Activated B cell treated with CpG ODN at 0.5 μM for 24 hours (primary cell): ENCODE measurements around the gene TNP2. TPM values are rescaled to one million over a fixed set of nuclear protein-coding genes. Genes with fewer than 3 reads are reported as not detected.

Source experiments
- ATAC-seq: fragments of 200-7000 bp; cut with Tn5 transposase; one replicate; pipeline ENCODE4 v1.10.0; 2021; ENCODE audit warnings: low read depth, mild to moderate bottlenecking, moderate library complexity
- CTCF ChIA-PET: fragments of 350-600 bp; sonication (Branson Sonifier 250); formaldehyde crosslinking; loops from one replicate; lab custom pipeline; 2021; ENCODE audit warnings: antibody characterized with exemption; lab: Charles Lee
- POLR2A ChIA-PET: fragments of 350-600 bp; sonication (Branson Sonifier 250); formaldehyde crosslinking; loops from one replicate; lab custom pipeline; 2021; ENCODE audit warnings: antibody characterized with exemption; lab: Charles Lee
- DNase-seq: peaks from one replicate; pipeline ENCODE4 v3.0.0; 2022
- H3K27ac Mint-ChIP-seq: one replicate; pipeline ENCODE4 v1.8.0; 2020; ENCODE audit warnings: mixed read lengths
- H3K27me3 Mint-ChIP-seq: one replicate; pipeline ENCODE4 v1.8.0; 2021; ENCODE audit warnings: mixed read lengths
- H3K36me3 Mint-ChIP-seq: one replicate; pipeline ENCODE4 v1.8.0; 2021; ENCODE audit warnings: low read depth, mixed read lengths
- H3K4me1 Mint-ChIP-seq: one replicate; pipeline ENCODE4 v1.8.0; 2021; ENCODE audit warnings: mixed read lengths
- H3K4me3 Mint-ChIP-seq: one replicate; pipeline ENCODE4 v1.8.0; 2020; ENCODE audit warnings: mild to moderate bottlenecking, mixed read lengths
- H3K9me3 Mint-ChIP-seq: one replicate; pipeline ENCODE4 v1.8.0; 2020; ENCODE audit warnings: mixed read lengths
- intact Hi-C: fragments of 100-400 bp; cut with micrococcal nuclease; formaldehyde crosslinking; loops from one replicate; pipeline ENCODE4 v1.15.1; 2024
- total RNA-seq: library from RNA; stranded (reverse); gene quantifications from 2 replicates; pipeline ENCODE4 v1.2.3, GENCODE V29; 2022
- TF ChIP-seq, protein P1 (sequence below): fragments of 200-600 bp; IDR thresholded peaks from one replicate; pipeline ENCODE4 v1.8.0; 2022; ENCODE audit warnings: antibody characterized with exemption, mild to moderate bottlenecking

TNP2 gene
- total RNA-seq, 1 donor from 2014 or later: not detected

- Mint-ChIP-seq H3K4me1 (peaks cover 43% of the 10 kb centered on the region), H3K9me3 (no peaks in the 10 kb centered on the region), H3K27ac (peak overlapping the region; percentile 10), H3K36me3 (peaks cover 3% of the 10 kb centered on the region), H3K4me3 (no peak overlapping the region), H3K27me3 (no peaks in the 10 kb centered on the region)
- TF ChIP-seq, protein P1, sequence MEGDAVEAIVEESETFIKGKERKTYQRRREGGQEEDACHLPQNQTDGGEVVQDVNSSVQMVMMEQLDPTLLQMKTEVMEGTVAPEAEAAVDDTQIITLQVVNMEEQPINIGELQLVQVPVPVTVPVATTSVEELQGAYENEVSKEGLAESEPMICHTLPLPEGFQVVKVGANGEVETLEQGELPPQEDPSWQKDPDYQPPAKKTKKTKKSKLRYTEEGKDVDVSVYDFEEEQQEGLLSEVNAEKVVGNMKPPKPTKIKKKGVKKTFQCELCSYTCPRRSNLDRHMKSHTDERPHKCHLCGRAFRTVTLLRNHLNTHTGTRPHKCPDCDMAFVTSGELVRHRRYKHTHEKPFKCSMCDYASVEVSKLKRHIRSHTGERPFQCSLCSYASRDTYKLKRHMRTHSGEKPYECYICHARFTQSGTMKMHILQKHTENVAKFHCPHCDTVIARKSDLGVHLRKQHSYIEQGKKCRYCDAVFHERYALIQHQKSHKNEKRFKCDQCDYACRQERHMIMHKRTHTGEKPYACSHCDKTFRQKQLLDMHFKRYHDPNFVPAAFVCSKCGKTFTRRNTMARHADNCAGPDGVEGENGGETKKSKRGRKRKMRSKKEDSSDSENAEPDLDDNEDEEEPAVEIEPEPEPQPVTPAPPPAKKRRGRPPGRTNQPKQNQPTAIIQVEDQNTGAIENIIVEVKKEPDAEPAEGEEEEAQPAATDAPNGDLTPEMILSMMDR: no peak
- ATAC-seq: no peak
- no peak for DNase-seq
- intact Hi-C loops: no loop called here
- ChIA-PET POLR2A (interaction anchor here (0.7 to 9.8 kb wide), 6 partner anchors 32 to 289 kb away, joined by 3 to 252 read pairs (median 65); no protein-coding TSS in a partner anchor), CTCF (interaction anchor here (7.2 kb wide), 1 partner anchor 38 kb away, joined by 94 read pairs; no protein-coding TSS in a partner anchor)
Observed at GRCh38 chr16:11260596-11260966, 8.5 kb downstream of the TNP2 start.

- Mint-ChIP-seq H3K4me3 (no peak overlapping the region), H3K4me1 (peaks cover 43% of the 10 kb centered on the region), H3K27me3 (no peaks in the 10 kb centered on the region), H3K9me3 (no peaks in the 10 kb centered on the region), H3K27ac (peak overlapping the region; percentile 10), H3K36me3 (peaks cover 3% of the 10 kb centered on the region)
- intact Hi-C loops: loop anchor here (5.0 to 10.0 kb wide), 2 partner anchors 425 to 657 kb away; partner anchors contain the start of gene GSPT1
- no peak for ATAC-seq
- ChIA-PET CTCF (interaction anchor here (1.2 to 7.2 kb wide), 4 partner anchors 9 to 296 kb away, joined by 4 to 98 read pairs (median 51); partner anchors contain the start of gene TNP2), POLR2A (interaction anchor here (0.5 to 9.8 kb wide), 9 partner anchors 12 to 295 kb away, joined by 3 to 252 read pairs (median 4); no protein-coding TSS in a partner anchor)
- TF ChIP-seq, protein P1: no peak
- no peak for DNase-seq
Observed at GRCh38 chr16:11259655-11260595, 9.2 kb downstream of the TNP2 start.

- intact Hi-C loops: loop anchor here (1.0 to 10.0 kb wide), 3 partner anchors 50 to 658 kb away; partner anchors contain the start of gene GSPT1
- ATAC-seq (no peak), DNase-seq (no peak)
- Mint-ChIP-seq H3K4me3 (peak overlapping the region; percentile 19), H3K4me1 (peaks cover 38% of the 10 kb centered on the region), H3K9me3 (no peaks in the 10 kb centered on the region), H3K27me3 (no peaks in the 10 kb centered on the region), H3K36me3 (peaks cover 7% of the 10 kb centered on the region), H3K27ac (peak overlapping the region; percentile 18)
- POLR2A ChIA-PET: interaction anchor here (0.5 to 9.8 kb wide), 16 partner anchors 9 to 424 kb away, joined by 3 to 252 read pairs (median 6); no protein-coding TSS in a partner anchor
- CTCF ChIA-PET: interaction anchor here (0.8 to 7.2 kb wide), 9 partner anchors 10 to 295 kb away, joined by 3 to 98 read pairs (median 8); partner anchors contain the start of gene TNP2
- TF ChIP-seq, protein P1: no peak
Observed at GRCh38 chr16:11258553-11259492, 10.3 kb downstream of the TNP2 start.

DNA sequence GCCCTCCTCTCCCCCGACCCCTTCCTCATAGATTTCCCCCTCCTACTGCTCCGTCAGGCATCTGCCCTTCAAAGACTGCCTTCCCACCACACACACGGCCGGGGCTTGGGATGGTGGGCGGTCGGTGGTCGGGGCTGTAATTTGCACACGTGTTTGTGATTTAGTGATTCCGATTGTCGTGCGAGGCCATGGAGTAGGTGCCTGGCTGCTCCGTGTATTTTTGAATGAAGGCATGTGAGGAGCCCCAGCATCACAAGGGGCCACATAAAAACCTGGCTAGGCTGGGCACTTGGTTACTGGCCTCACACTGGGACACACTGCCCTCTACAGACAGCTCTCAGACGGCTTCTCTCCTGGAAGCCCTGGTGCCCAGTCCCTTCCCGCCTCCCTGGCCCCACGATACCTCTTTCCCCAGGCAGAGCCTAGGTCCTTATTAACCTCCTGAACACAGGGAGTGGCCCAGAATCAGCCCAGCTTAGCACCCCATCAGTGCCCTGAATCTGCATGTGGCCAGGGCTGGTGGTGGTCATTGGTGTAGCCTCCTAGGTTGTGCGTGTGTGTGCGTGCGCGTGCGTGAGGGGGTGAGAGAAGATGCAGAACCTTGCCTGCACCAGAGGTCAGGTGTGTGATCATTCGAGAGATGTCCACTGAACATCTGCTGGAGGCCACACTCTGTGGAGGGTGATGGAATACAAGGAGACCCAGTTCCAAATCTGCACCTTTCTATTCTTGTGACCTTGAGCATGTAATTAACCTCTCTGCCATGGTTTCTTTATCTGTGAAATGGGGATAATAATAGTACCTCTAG, 11.8 kb downstream of the TNP2 start:
- peaks cover 21% of the 10 kb centered on the region for H3K36me3 Mint-ChIP-seq
- CTCF ChIA-PET: interaction anchor here (0.6 to 7.2 kb wide), 14 partner anchors 12 to 293 kb away, joined by 3 to 98 read pairs (median 8); partner anchors contain the start of gene TNP2
- H3K4me3 Mint-ChIP-seq: peak overlapping the region; percentile 98
- DNase-seq (peak; percentile 36), ATAC-seq (no peak)
- no peaks in the 10 kb centered on the region for H3K27me3 Mint-ChIP-seq
- TF ChIP-seq, protein P1: no peak
- no peaks in the 10 kb centered on the region for H3K9me3 Mint-ChIP-seq
- POLR2A ChIA-PET: interaction anchor here (0.6 to 9.8 kb wide), 21 partner anchors 15 to 315 kb away, joined by 3 to 252 read pairs (median 22); partner anchors contain the start of gene DEXI
- peak overlapping the region; percentile 82 for H3K27ac Mint-ChIP-seq
- peaks cover 48% of the 10 kb centered on the region for H3K4me1 Mint-ChIP-seq
- intact Hi-C loops: loop anchor here (1.0 to 10.0 kb wide), 3 partner anchors 148 to 660 kb away; partner anchors contain the start of gene GSPT1
